ENCODE data around the gene SCNN1B. TPM values are rescaled to one million over a fixed set of nuclear protein-coding genes. Genes with fewer than 3 reads are reported as not detected.

The SCNN1B gene
- total RNA-seq, 1 donor from 2014 or later: 0.34 TPM

- peaks cover 5% of the 10 kb centered on the region for H3K36me3 Mint-ChIP-seq (ENCODE audit: unreplicated experiment)
- no peaks in the 10 kb centered on the region for H3K4me1 Mint-ChIP-seq (ENCODE audit: low read depth, unreplicated experiment)
- peaks cover 3% of the 10 kb centered on the region for H3K9me3 Mint-ChIP-seq (ENCODE audit: unreplicated experiment)
- H3K27me3 Mint-ChIP-seq (ENCODE audit: unreplicated experiment): peaks cover 18% of the 10 kb centered on the region
- H3K4me3 Mint-ChIP-seq (ENCODE audit: unreplicated experiment): no peak overlapping the region
- no peak overlapping the region for H3K27ac Mint-ChIP-seq (ENCODE audit: unreplicated experiment)
- no peak for DNase-seq
- TF ChIP-seq, protein P1, sequence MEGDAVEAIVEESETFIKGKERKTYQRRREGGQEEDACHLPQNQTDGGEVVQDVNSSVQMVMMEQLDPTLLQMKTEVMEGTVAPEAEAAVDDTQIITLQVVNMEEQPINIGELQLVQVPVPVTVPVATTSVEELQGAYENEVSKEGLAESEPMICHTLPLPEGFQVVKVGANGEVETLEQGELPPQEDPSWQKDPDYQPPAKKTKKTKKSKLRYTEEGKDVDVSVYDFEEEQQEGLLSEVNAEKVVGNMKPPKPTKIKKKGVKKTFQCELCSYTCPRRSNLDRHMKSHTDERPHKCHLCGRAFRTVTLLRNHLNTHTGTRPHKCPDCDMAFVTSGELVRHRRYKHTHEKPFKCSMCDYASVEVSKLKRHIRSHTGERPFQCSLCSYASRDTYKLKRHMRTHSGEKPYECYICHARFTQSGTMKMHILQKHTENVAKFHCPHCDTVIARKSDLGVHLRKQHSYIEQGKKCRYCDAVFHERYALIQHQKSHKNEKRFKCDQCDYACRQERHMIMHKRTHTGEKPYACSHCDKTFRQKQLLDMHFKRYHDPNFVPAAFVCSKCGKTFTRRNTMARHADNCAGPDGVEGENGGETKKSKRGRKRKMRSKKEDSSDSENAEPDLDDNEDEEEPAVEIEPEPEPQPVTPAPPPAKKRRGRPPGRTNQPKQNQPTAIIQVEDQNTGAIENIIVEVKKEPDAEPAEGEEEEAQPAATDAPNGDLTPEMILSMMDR (IDR thresholded peaks at IDR 0.05; ENCODE audit: partially characterized antibody, unreplicated experiment): no peak
Measured at GRCh38 chr16:23303685-23304084, 1.6 kb downstream of the SCNN1B start.

DNA sequence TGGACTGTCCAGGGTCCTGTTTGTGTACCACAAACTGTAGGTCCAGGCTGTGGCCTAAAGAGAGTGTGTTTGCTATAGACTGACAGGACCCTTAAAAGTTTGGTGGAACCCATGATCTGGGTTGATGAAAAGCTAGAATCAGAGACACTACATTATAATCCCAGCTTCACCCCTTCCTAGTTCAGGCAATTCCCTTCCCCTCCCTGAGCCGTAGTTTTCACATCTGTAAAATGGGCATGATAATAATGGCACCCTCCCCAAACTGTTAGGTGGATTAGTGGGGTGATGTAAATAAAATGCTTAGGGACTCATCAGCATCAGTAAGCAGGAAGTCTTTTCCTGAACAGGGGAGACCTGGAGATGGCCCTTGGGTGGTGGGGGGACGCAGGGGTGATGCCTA lies 2.5 kb downstream of the SCNN1B start:
- no peak overlapping the region for H3K4me3 Mint-ChIP-seq (ENCODE audit: unreplicated experiment)
- H3K9me3 Mint-ChIP-seq (ENCODE audit: unreplicated experiment): peaks cover 3% of the 10 kb centered on the region
- peaks cover 18% of the 10 kb centered on the region for H3K27me3 Mint-ChIP-seq (ENCODE audit: unreplicated experiment)
- H3K4me1 Mint-ChIP-seq (ENCODE audit: low read depth, unreplicated experiment): no peaks in the 10 kb centered on the region
- DNase-seq: no peak
- peaks cover 5% of the 10 kb centered on the region for H3K36me3 Mint-ChIP-seq (ENCODE audit: unreplicated experiment)
- no peak overlapping the region for H3K27ac Mint-ChIP-seq (ENCODE audit: unreplicated experiment)
- TF ChIP-seq, protein P1 (IDR thresholded peaks at IDR 0.05; ENCODE audit: partially characterized antibody, unreplicated experiment): no peak

- TF ChIP-seq, protein P1 (IDR thresholded peaks at IDR 0.05; ENCODE audit: partially characterized antibody, unreplicated experiment): no peak
- Mint-ChIP-seq H3K27me3 (ENCODE audit: unreplicated experiment) (peaks cover 13% of the 10 kb centered on the region), H3K36me3 (ENCODE audit: unreplicated experiment) (peaks cover 2% of the 10 kb centered on the region), H3K9me3 (ENCODE audit: unreplicated experiment) (peaks cover 6% of the 10 kb centered on the region), H3K4me1 (ENCODE audit: low read depth, unreplicated experiment) (no peaks in the 10 kb centered on the region), H3K27ac (ENCODE audit: unreplicated experiment) (no peak overlapping the region), H3K4me3 (ENCODE audit: unreplicated experiment) (no peak overlapping the region)
- DNase-seq: no peak
Measured at GRCh38 chr16:23306199-23307100, 4.3 kb downstream of the SCNN1B start.

GRCh38 chr16:23310217-23310616 lies 8.1 kb downstream of the SCNN1B start:
- no peak overlapping the region for H3K27ac Mint-ChIP-seq (ENCODE audit: unreplicated experiment)

More at GRCh38 chr16:23310217-23310616, 8.1 kb downstream of the SCNN1B start:
- TF ChIP-seq, protein P1 (IDR thresholded peaks at IDR 0.05; ENCODE audit: partially characterized antibody, unreplicated experiment): no peak
- no peaks in the 10 kb centered on the region for H3K4me1 Mint-ChIP-seq (ENCODE audit: low read depth, unreplicated experiment)
- no peaks in the 10 kb centered on the region for H3K36me3 Mint-ChIP-seq (ENCODE audit: unreplicated experiment)
- H3K27me3 Mint-ChIP-seq (ENCODE audit: unreplicated experiment): peaks cover 3% of the 10 kb centered on the region
- no peak overlapping the region for H3K4me3 Mint-ChIP-seq (ENCODE audit: unreplicated experiment)
- no peak for DNase-seq
- peaks cover 7% of the 10 kb centered on the region for H3K9me3 Mint-ChIP-seq (ENCODE audit: unreplicated experiment)
